Sigmoid colon (tissue), 7 donors: ENCODE data around the gene SPRR1A. TPM values are rescaled to one million over a fixed set of nuclear protein-coding genes. Genes with fewer than 3 reads are reported as not detected.

Experiments used
- DNase-seq: peaks from one replicate; pipeline ENCODE4 v3.0.0-alpha.2; 2019
- H3K27ac ChIP-seq, 4 donors: fragments of 200-600 bp; sonication (generic); one replicate each; pipeline ENCODE4 v1.5.1; 2016 to 2019; ENCODE audit warnings: mild to moderate bottlenecking in 1 of 4
- H3K27me3 ChIP-seq, 3 donors: fragments of 200-600 bp; sonication (generic); one replicate each; pipeline ENCODE4 v1.5.1; 2019; ENCODE audit warnings: mild to moderate bottlenecking in 1 of 3
- H3K36me3 ChIP-seq, 4 donors: fragments of 200-600 bp; sonication (generic); one replicate each; pipeline ENCODE4 v1.5.1; 2016 to 2019
- H3K4me1 ChIP-seq, 4 donors: fragments of 200-600 bp; sonication (generic); one replicate each; pipeline ENCODE4 v1.5.1; 2017 to 2019
- H3K4me3 ChIP-seq, 4 donors: fragments of 200-600 bp; sonication (generic); one replicate each; pipeline ENCODE4 v1.5.1; 2017 to 2019; ENCODE audit warnings: mild to moderate bottlenecking in 2 of 4, moderate library complexity in 1 of 4
- H3K9me3 ChIP-seq, 4 donors: fragments of 200-600 bp in 3 of 4; sonication (generic) in 3 of 4; one replicate each; pipeline versions ENCODE4 v1.5.1 to v1.6.1; 2013 to 2019
- CTCF ChIP-seq, 4 experiments: fragments of 450-650 bp in 3 of 4; fragments of 200-600 bp in 1 of 4; IDR thresholded peaks; one replicate each; pipeline ENCODE4 v1.5.1; 2016 to 2019; ENCODE audit warnings: antibody characterized with exemption in 4 of 4, mild to moderate bottlenecking in 3 of 4, moderate library complexity in 2 of 4
- EP300 ChIP-seq, 4 donors: sonication (generic); formaldehyde crosslinking; IDR thresholded peaks; one replicate each; pipeline ENCODE4 v1.6.1; 2017; ENCODE audit warnings: antibody characterized with exemption in 4 of 4
- POLR2A ChIP-seq, 2 donors: fragments of 450-650 bp; IDR thresholded peaks; one replicate each; pipeline ENCODE4 v1.6.1; 2016; ENCODE audit warnings: antibody characterized with exemption in 2 of 2, mild to moderate bottlenecking in 2 of 2, moderate library complexity in 2 of 2
- POLR2AphosphoS5 ChIP-seq, 4 donors: sonication (generic); formaldehyde crosslinking; IDR thresholded peaks; one replicate each; pipeline ENCODE4 v1.6.1; 2017; ENCODE audit warnings: antibody characterized with exemption in 4 of 4
- WGBS, 2 donors: extraction: QIAGEN DNeasy Blood & Tissue Kit; methylation state at CpG; one replicate each; pipeline ENCODE4 v1.1.7; 2013; 5-methylcytosine and 5-hydroxymethylcytosine counted together
- intact Hi-C: fragments of 100-400 bp; cut with DNase I; formaldehyde crosslinking; loops from one replicate; pipeline ENCODE4 v1.15.1; 2023
- polyA plus RNA-seq, 3 donors: library from polyadenylated mRNA; stranded (reverse); fragments of 200-250 nt; gene quantifications; one replicate each; pipeline ENCODE4 v1.2.3, GENCODE V29; 2013
- total RNA-seq, 4 donors: library from RNA; depleted of rRNA; stranded (reverse); fragments of >200 nt; gene quantifications; one replicate each; pipeline ENCODE4 v1.1.0, GENCODE V29; 2016
- donor health status: healthy with polysubstance abuse.
- donor health status: Bipolar disorder and iron deficiency.
- donor health status: healthy.

SPRR1A gene
- total and polyA plus RNA-seq, 7 donors: not detected

GRCh38 chr1:152980676-152981075 is 3.2 kb upstream of the SPRR1A start:
- H3K4me1 ChIP-seq: no peaks in the 10 kb centered on the region
- WGBS, 2 donors: 77 to 78% methylated on average over 1 of the region's 1 CpG
- no peak for TF ChIP-seq EP300 (IDR thresholded peaks at IDR 0.05)
- no peak for TF ChIP-seq POLR2AphosphoS5 (IDR thresholded peaks at IDR 0.05)
- TF ChIP-seq POLR2A (IDR thresholded peaks at IDR 0.05): no peak
- no peak for TF ChIP-seq CTCF (IDR thresholded peaks at IDR 0.05)
- H3K27me3 ChIP-seq: no peaks in the 10 kb centered on the region
- no peak for DNase-seq
- no peak overlapping the region for H3K27ac ChIP-seq
- H3K36me3 ChIP-seq: no peaks in the 10 kb centered on the region
- H3K4me3 ChIP-seq: no peak overlapping the region
- intact Hi-C loops: no loop called here
- H3K9me3 ChIP-seq: no peaks in the 10 kb centered on the region

GRCh38 chr1:152981146-152981871 is 2.6 kb upstream of the SPRR1A start:
- Histone ChIP-seq H3K36me3 (no peaks in the 10 kb centered on the region), H3K4me3 (no peak overlapping the region), H3K27ac (no peak overlapping the region), H3K9me3 (no peaks in the 10 kb centered on the region), H3K4me1 (no peaks in the 10 kb centered on the region), H3K27me3 (no peaks in the 10 kb centered on the region)
- whole genome bisulfite sequencing, 2 donors: 54 to 79% methylated on average over 6 of the region's 6 CpGs
- DNase-seq: no peak
- TF ChIP-seq CTCF (IDR thresholded peaks at IDR 0.05) (no peak), POLR2A (IDR thresholded peaks at IDR 0.05) (no peak)
- intact Hi-C loops: no loop called here

- intact Hi-C loops: no loop called here
- Histone ChIP-seq H3K4me3 (no peak overlapping the region), H3K4me1 (no peaks in the 10 kb centered on the region), H3K9me3 (no peaks in the 10 kb centered on the region), H3K36me3 (no peaks in the 10 kb centered on the region), H3K27ac (no peak overlapping the region), H3K27me3 (no peaks in the 10 kb centered on the region)
- 84 to 88% methylated on average over 4 of the region's 4 CpGs for WGBS, 2 donors
- DNase-seq: no peak
- TF ChIP-seq POLR2AphosphoS5 (IDR thresholded peaks at IDR 0.05): no peak
- no peak for TF ChIP-seq CTCF (IDR thresholded peaks at IDR 0.05)
- no peak for TF ChIP-seq POLR2A (IDR thresholded peaks at IDR 0.05)
- TF ChIP-seq EP300 (IDR thresholded peaks at IDR 0.05): no peak
These were observed 1.8 kb upstream of the SPRR1A start for GRCh38 chr1:152982076-152982475.

DNA sequence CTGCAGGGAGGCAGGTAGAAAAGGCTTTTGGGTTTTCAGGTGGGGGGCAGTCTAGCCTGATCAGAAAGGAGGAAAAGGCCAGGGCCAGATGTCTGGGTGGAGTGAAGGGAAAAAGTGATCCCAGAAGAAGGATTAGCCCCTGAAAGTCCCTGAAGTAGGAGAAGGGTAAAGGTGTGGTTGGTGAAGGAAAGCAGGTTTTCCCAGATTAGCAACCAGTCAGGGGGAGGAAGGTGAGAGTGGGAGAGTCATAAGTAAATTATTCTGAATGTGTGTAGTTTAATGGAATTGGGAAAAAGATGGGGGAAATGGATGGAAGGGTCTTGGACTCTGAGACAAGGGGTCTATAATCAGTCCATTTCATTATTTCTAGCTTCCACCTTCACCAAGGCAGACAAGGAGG is 647 bp upstream of the SPRR1A start:
- H3K36me3 ChIP-seq: no peaks in the 10 kb centered on the region
- H3K4me3 ChIP-seq: no peak overlapping the region
- H3K27me3 ChIP-seq: no peaks in the 10 kb centered on the region
- no peak for TF ChIP-seq POLR2A (IDR thresholded peaks at IDR 0.05)
- no peak for TF ChIP-seq POLR2AphosphoS5 (IDR thresholded peaks at IDR 0.05)
- no peak for TF ChIP-seq CTCF (IDR thresholded peaks at IDR 0.05)
- TF ChIP-seq EP300 (IDR thresholded peaks at IDR 0.05): no peak
- H3K9me3 ChIP-seq: no peaks in the 10 kb centered on the region
- DNase-seq: no peak
- intact Hi-C loops: no loop called here
- H3K27ac ChIP-seq: no peak overlapping the region
- no peaks in the 10 kb centered on the region for H3K4me1 ChIP-seq

DNA sequence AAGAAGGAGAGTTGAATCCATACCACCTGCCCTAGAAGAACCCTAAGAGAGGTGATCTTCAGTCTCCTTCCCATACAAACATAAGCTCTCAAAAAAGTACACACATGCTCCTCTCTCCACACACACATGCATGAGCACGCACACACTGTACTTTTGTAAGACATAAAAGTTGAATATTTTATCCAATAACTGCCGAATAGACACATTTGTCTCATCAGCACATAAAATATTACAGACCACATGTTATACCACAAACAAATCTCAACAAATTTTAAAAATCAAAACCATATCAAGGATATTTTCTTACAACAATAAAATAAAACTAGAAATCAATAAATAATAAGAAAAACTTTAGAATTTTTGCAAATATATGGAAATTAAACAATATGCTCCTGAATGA is 2.7 kb downstream of the SPRR1A start:
- H3K36me3 ChIP-seq: no peaks in the 10 kb centered on the region
- WGBS, 2 donors: 87 to 91% methylated on average over 2 of the region's 2 CpGs
- no peaks in the 10 kb centered on the region for H3K27me3 ChIP-seq
- TF ChIP-seq CTCF (IDR thresholded peaks at IDR 0.05) (no peak), EP300 (IDR thresholded peaks at IDR 0.05) (no peak), POLR2A (IDR thresholded peaks at IDR 0.05) (no peak), POLR2AphosphoS5 (IDR thresholded peaks at IDR 0.05) (no peak)
- H3K4me3 ChIP-seq: no peak overlapping the region
- H3K4me1 ChIP-seq: no peaks in the 10 kb centered on the region
- intact Hi-C loops: no loop called here
- H3K27ac ChIP-seq: no peak overlapping the region
- no peaks in the 10 kb centered on the region for H3K9me3 ChIP-seq
- no peak for DNase-seq
